Activated effector memory CD4-positive, alpha-beta T cell treated with anti-CD3 and anti-CD28 coated beads, Interleukin-2, amount 50 U/mL, for 16 hours (primary cell): ENCODE measurements around the gene ZNF691.
"Not testable (repeated sequence)": the region's sequence is repeated elsewhere in the genome, so short reads cannot be mapped to it uniquely, and the experiment has no call there.

ENCODE experiments used
- DNase-seq: peaks from one replicate; pipeline ENCODE4 v3.0.0-alpha.2; 2020

Gene ZNF691

GRCh38 chr1:42833981-42834380 lies 12.4 kb upstream of the ZNF691 start:
- no peak for DNase-seq

GRCh38 chr1:42834803-42835202 lies 11.6 kb upstream of the ZNF691 start:
- no peak for DNase-seq

- no peak for DNase-seq
Observed at GRCh38 chr1:42835422-42835821, 11.0 kb upstream of the ZNF691 start.

DNA sequence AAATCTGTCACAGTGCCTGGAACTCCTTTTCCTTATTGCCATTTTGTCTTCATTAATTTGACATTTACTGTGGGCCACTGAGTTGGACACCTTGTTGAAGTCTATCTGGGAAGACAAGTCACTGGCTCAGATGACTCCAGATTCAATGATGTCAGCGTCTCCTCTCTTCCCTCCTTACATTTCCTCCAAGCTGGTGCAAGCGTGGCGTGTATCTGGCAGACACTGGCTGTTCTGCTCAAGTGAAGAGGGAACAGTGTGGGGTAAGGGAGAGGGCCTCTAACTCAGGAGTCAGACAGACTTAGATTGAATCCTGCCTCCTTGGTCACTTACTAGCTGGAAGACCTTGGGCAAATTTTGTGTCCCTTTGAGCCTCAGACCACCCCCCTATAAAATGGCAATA lies 8.7 kb upstream of the ZNF691 start:
- no peak for DNase-seq

DNA sequence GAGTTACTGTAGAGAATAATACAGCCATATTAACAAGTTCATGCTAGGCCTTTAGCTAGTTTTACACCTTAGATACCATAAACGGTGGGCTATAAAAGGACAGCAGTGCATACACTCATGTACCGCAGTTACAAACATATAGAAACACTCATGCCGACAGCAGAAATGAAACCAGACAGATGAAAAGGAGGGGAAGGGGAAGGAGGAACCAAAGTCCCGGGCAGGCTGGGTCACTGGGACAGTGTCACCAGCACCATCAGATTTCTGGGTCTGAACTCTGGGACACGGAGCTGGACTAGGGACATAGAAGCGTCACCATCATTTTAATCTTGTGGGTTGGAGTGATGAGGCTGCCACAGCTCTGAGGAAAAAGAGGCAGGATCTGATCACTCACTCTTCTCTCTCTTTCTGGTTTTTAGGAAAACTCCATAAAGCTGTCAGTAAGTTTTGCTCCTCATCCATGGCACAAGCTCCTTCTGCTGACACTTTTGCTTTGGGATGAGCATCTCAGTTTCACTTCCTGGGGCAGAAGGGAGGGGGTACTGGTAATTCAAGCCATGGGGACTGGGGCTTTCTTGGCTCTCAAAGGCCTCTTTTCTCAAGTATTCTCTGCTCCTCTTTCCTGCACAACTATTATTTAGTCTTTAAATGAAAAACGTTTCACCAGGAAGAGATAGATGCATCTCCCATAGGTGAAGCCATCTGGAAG lies 7.8 kb upstream of the ZNF691 start:
- DNase-seq, result no peak

- DNase-seq, result no peak
Observed at GRCh38 chr1:42841010-42841409, 5.4 kb upstream of the ZNF691 start.

DNA sequence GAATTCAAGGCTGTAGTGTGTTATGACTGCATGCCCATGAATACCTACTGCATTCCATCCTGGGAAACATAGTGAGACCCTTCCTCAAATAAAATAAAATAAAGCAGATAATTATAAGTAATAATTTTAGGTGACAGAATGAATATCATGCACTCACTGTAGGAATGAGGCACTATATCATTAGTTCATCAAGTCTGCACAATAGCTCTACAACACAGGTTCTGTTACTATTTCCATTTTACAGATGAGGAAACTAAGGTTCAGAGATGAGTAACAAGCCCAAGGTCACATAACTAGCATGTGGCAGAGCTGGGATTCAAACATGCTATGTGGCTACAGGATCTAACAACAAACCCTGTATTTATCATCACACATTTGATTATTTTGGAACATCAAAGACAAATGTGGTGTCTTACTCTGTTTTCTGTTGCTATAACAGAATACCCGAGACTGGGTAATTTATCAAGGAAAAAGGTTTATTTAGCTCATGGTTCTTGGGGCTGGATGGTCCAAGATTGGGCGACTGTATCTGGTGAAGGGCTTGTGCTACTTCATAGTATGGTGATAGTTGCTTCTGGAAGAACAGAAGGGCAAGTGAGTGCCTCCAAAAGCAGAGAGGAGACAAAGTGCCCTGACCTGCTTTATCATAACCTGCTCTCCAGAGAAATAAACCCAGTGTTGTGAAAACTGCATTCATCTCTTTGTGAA lies 4.8 kb upstream of the ZNF691 start:
- DNase-seq, result no peak

GRCh38 chr1:42844592-42845140 lies 1.7 kb upstream of the ZNF691 start:
- DNase-seq, result no peak

DNA sequence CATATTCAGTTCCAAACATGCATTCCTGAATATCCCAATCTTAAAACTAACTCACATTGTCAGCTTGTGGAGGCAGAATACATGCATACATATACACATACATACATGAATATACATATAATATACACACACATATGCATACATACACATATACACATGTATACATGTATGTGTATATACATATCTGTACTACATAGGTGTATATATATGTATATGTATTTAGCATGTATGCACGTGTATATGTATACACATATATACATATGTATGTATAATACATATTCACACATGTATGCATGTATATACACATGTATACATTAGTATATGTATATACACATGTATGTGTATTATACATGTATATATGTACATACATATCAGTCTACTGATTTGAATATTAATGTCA lies 1.2 kb upstream of the ZNF691 start:
- DNase-seq, result no peak

DNA sequence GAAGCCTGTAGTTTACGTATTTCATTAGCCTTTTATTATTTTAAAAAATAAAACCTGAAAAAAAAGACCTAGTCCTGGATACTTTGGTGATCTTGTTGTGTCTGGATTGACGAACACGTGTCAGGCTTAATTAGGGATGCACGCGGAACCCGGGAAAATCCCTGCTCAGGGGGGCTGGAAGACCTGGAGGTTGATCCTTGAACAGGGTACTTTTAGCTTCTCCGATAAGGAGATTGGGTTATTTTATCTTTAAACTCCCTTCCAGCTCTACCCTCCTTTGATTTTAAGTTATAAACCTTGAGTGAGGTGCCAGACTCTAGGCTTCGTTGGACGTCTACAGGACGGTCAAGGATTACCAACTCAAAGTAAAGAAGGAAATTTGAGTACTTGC lies 552 bp upstream of the ZNF691 start:
- DNase-seq, result no peak

DNA sequence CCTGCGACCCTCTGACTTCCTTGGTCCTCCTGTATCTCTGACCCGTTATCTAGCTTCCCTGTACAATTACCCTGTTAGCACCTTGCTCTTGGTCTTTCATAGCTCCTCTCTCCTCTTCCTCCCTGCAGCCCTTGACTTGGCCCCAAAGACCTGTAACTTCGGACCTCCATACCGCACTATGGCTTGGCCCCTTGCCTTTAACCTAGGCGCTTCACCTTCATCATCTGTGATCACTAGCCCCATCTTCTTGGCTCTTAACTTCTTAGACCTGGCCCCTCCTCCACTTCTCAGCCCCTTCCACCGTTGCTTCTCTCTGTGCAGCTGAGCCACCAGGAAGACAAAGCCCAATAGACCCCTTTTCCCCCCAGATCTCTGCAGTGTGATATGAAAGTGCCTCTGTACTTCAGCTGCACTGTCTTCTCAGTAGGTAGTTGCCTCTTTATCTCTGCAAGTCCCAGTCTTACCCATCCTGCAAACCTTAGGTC lies 740 bp downstream of the ZNF691 start:
- DNase-seq, result no peak

- no peak for DNase-seq
Observed at GRCh38 chr1:42847721-42848460, 1.5 kb downstream of the ZNF691 start.

- no peak for DNase-seq
Observed at GRCh38 chr1:42848823-42849537, 2.6 kb downstream of the ZNF691 start.

GRCh38 chr1:42849944-42850343 lies 3.5 kb downstream of the ZNF691 start:
- no peak for DNase-seq

GRCh38 chr1:42851420-42851819 lies 5.0 kb downstream of the ZNF691 start:
- no peak for DNase-seq

DNA sequence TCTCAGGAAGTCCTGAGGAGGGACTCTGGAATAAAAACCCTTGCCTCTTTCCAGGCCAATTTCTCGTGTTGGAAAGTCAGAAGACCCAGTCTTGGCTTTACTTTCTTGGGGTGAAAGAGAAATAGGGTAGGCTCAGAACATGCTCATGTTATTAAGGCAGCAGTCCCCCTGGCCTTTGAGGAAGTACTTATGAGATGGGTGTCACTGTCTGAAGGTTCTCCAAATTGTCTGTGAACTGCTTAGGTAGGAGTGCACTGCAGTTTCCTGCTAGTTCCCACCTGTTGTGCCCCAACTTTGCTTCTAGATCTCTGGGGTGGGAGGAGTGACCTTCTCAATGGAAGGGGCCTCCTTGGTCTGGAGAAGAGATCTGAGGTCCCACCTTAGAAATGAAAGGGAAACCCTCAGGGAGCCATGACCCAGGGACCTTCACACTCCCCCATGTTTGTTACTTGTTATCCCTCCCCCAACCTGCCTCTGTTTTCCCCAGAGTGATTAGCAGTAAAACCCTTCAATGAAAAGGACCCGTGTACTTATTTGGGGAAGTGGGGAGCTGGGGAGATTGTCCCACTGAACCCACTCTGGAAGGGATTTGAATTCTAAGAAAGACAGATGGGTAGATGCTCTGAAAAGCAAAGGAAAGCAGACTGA lies 5.7 kb downstream of the ZNF691 start:
- no peak for DNase-seq

GRCh38 chr1:42852608-42852980 lies 6.2 kb downstream of the ZNF691 start:
- no peak for DNase-seq

DNA sequence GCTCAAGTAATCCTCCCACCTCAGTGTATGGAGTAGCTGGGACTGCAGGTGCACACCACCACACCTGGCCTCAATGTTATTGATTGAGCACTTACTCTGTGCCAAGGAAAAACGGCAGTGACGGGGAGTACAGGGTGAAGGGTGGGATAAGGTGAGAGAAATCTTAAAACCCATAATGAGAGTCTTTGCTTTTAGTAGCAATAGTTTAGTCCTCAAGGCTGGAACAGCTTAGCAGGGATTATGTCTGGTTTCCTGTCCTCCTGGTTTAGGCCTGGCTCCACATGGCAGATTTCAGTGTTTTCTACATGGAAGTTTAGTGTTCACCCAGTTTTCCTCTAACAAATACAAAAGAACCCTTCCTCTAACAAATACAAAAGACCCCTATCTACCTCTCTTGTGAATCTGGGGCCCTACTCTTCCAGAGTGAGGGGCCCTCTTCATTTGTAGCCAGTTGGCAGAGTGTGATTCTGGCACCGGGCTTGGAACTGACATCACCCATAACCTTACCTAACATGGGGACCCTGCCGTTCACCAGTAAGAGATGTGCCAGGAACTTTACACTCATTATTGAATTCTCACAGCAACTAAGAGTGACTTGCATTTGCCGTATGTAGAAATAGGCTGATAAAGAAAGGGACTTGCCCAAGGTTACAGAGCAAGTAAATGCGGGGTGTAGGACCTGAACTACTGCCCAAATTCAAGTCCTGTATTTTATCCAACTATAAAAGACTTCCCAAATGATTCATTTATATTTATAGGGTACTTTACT lies 6.9 kb downstream of the ZNF691 start:
- no peak for DNase-seq

GRCh38 chr1:42856554-42856953 lies 10.1 kb downstream of the ZNF691 start:
- DNase-seq, result not testable (repeated sequence)

GRCh38 chr1:42859366-42859765 lies 13.0 kb downstream of the ZNF691 start:
- DNase-seq, result not testable (repeated sequence)

DNA sequence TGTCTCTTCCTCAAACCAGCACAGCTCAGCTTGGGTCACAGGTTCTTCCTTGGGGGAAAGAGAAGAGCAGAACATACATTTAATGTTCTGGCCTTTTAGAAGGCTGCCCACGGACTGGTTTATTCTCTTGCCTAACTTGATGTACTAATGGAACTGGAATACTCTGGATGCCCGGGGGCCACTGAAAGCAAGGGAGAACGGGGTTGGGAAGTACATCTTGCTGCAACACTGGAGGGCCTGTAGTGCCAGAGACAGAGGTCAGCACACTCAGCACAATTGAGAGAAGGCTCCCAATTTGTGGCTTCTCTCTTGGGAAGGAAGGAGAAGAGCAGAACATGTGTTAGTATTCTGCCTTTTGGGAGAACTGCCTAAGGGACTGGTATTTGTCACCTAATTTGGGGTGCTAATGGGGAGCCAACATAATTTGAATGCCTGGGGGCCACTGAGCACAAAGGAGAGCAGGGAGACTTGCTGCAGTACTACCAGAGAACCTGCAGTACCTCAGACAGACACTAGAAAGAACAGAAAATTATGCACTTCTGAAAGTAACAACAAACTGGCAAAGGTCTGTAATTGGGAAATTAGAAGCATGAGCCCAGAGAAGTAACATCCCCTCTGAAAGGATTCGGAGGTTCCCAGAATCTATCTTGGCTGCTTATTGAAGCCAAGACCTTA lies 14.1 kb downstream of the ZNF691 start:
- DNase-seq, result no peak
